NCI-H748 treated with DMSO at 0.1 percent for 48 hours (cell line): ENCODE data around the gene MAP7D1.
"Not testable (repeated sequence)": the region's sequence is repeated elsewhere in the genome, so short reads cannot be mapped to it uniquely, and the experiment has no call there.

Experiments
- DNase-seq: peaks from one replicate; lab custom pipeline; 2025; lab: John Stamatoyannopoulos, UW

MAP7D1 gene

DNA sequence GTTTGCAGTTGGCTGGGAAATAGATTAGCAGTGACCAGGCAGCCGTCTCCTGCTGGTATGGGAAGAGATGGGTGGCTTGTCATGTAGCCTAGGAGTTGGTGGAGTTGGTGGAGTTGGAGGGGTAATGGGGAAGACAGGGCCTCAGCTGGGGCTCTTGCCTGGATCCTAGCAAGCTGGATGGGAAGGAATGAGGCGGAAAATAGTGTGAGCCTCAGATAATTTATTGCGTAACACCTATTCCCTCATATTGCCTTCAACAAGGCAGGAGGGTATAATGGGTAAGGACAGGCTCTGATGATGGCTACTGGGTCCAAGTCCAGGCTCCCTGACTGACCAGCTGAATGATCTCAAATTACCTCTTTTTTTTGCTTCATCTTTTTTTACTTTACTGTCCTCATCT lies 12.6 kb downstream of the MAP7D1 start:
- DNase-seq: no peak

DNA sequence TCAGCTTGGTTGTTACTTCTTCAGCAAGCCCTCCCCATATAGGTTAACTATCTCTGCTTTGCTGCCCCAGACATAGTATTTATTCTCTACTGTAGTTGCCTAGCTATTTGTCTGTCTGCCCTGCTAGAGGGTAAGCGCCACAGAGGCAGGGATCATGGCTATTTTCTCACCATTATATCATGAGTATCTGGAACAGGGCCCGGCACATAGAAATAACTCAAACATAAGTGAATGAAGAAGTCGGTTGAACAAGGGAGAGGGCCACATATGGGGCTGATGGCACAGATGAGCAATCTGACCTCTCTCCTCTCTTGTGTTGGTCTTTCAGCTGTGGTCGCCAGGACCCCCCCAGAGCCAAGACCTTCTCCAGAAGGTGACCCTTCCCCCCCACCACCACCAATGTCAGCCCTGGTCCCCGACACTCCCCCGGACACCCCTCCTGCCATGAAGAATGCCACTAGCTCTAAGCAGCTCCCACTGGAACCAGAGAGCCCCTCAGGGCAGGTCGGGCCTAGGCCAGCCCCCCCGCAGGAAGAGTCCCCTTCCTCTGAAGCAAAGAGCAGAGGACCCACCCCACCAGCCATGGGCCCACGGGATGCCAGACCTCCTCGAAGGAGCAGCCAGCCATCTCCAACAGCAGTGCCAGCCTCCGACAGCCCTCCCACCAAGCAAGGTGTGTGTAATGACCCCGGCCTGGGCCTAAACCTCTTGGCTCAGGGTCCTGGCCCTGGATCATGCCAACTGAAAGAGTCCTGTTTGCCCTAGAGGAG lies 14.9 kb downstream of the MAP7D1 start:
- DNase-seq: no peak

DNA sequence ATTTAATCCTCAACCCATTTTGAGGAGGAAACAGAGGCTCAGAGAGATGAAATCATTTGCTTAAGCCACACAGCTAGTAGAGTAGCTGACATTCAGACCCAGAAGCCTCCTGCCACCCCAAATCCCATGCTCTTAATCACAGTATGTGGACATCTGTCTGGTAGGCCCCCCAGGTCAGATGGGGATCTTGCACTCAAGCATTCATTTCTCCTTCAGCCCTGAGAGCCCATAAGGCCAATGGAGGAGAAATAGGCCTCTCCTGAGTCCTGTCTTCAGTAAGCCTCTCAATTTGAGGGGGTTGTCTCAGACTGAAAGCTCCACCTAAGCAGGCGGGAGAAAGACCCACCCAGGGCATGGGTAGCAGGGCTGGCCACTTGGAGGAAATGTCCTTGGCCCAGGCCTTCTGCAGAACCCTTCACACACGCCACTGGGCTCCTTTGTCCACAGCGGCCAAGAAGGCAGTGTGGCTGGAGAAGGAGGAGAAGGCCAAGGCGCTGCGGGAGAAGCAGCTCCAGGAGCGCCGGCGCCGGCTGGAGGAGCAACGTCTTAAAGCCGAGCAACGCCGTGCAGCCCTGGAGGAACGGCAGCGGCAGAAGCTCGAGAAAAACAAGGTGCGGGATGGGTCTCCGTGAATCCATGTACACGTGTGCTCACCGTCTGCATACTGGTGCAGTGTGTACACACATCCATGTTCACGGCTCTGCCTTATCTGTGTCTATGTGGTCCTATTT lies 16.2 kb downstream of the MAP7D1 start:
- DNase-seq: no peak

DNA sequence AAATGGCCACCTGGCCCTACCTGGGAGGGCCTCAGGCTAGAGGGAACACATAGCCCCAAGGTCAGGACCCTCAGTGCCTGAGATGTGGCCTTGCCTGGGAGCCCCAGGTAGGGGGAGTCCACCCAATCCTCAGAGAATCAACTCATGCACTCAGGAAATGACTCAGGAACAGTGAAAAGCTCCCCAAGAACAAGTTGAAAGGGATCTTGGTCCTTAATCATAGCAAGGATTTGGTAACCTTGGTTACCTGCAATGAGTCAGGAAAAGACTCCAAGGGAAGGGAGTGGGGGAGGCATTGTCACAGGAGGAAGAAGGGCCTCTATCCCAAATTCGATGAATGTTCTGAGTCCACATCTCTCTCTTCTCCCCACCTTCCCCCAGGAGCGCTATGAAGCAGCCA lies 17.0 kb downstream of the MAP7D1 start:
- no peak for DNase-seq

DNA sequence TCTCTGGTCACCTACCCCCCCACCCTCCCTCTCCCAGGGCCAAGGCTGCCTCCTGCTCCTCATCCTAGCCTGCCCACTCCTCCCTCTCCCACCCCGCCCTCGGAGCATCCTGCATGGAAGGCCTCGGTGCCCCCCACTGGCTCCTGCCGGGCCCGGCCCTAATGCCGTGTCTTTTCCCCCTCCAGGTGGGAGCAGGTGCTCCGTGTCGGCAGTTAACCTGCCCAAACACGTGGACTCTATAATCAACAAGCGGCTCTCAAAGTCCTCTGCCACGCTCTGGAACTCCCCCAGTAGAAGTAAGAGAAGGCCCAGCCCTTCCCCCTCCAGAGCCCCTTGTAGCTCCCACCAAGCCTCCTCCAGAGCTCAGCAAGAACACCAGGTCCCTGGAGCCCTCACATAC lies 18.8 kb downstream of the MAP7D1 start:
- DNase-seq: no peak

DNA sequence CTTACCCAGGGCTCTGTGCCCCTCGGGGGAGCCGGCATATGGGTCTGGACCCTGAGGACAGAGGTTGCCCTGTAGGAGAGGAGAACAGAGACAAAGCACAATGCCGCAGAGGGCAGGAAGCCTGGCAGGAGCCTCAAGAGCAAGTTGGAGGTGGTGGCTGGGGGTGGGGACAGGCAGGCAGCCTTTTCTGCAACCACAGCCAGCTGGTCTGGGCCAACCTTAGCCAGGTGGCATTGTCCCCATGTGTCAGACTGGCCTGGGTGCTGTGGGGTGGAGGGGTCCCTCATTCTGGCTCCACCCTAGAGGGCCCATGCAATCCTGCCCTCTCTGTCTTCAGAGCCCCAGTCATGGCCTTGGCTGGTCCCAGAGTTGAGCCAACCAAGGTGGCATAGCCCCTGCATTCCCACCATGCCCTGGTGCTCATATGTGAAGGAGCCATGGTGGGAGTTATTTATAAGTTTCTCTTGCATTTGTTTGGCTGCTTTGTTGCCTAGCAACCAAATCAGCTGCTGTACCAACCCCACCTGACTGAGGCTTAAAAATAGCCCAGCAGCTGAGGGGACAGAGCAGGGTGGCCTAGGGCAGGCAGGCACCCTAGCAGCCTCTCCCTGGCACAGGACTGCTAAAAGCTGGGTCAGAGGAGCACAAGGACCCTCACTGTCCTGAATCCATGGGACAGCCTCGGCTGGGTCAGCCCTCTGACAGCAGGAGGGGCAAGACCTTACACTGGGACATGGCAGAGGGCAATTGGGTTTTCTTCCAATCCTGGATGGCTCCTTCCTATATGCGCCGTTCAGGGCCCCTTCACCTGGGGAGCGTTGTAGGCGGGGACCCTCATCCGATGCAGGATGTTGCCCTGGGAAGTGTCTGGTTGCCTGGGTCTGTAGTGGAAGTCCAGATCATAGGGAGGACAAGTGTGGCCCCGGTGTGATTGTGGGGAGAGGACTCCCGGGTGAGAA lies 19.5 kb downstream of the MAP7D1 start:
- no peak for DNase-seq

DNA sequence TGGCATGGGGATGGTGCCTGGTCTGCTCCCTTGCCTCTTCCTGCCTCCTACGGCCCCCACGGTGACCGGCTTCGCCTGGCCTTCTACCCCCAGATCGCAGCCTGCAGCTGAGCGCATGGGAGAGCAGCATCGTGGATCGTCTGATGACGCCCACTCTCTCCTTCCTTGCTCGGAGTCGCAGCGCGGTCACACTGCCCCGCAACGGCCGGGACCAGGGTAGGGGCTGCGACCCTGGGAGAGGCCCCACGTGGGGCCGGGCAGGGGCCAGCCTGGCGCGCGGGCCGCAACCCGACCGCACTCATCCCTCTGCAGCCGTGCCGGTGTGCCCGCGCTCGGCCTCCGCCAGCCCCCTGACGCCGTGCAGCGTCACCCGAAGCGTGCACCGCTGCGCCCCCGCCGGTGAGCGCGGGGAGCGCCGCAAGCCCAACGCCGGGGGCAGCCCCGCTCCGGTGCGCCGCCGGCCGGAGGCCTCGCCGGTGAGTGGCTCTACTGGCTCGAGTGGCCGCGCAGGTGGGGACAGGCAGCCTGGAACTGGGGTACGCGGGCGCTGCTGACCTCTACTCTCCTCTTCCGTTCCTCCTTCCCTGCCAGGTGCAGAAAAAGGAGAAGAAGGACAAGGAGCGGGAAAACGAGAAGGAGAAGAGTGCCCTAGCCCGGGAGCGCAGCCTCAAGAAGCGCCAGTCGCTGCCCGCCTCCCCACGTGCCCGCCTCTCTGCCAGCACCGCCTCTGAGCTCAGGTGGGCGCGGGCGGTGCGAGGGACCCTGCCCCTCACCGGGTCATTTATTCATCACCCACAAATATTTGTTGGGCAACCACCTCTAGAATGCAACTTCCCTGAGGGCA lies 20.4 kb downstream of the MAP7D1 start:
- DNase-seq: no peak

DNA sequence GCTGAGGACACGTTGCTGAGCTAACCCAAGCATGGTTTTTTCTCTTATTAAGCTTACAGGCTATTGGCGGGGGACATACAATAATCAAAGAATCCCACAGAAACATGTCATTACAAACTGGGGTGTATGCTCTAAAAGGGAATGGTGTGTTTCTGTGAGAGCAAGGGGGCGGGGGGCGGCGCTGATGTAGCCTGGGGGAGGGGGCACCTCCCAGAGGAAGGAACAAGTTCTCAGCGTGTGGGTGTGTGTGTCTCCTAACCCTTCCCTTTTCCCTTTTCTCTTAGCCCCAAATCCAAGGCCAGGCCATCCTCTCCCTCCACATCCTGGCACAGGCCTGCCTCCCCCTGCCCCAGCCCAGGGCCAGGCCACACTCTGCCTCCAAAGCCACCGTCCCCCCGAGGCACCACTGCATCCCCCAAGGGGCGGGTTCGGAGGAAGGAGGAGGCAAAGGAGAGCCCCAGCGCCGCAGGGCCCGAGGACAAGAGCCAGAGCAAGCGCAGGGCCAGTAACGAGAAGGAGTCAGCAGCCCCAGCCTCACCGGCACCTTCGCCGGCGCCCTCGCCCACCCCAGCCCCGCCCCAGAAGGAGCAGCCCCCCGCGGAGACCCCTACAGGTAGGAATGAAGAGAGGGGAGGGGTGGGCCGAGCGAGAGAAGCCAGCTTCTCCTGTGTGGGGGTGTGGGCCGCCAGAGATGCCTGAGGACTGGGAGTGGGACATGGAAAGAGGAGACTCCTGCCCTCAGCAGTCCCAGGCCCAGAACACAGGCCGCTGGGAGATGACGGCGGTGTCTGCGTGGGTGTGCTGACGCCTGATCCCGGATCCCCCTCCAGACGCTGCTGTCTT lies 21.9 kb downstream of the MAP7D1 start:
- no peak for DNase-seq

DNA sequence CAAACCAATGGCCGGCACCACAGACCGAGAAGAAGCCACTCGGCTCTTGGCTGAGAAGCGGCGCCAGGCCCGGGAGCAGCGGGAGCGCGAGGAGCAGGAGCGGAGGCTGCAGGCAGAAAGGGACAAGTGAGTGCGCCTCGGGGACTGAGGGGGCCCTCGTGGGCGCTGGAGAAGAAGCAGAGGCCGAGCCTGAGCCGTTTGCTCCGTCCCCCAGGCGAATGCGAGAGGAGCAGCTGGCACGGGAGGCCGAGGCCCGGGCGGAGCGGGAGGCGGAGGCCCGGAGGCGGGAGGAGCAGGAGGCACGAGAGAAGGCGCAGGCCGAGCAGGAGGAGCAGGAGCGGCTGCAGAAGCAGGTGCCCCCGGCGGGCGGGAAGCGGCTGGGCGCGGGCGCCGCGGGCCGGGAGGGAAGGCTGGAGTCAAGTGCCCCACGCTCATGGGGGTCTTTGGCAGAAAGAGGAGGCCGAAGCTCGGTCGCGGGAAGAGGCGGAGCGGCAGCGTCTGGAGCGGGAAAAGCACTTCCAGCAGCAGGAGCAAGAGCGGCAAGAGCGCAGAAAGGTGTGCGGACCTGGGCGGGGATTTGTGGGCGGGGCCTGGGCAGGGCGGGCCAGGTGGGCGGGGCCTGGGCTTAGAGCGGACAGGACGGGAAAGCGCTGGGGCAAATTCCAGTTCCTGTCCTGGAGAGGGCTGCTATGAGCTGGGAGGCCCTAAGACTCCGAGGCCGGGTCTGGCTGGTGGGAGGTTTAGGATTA lies 22.7 kb downstream of the MAP7D1 start:
- DNase-seq: no peak

DNA sequence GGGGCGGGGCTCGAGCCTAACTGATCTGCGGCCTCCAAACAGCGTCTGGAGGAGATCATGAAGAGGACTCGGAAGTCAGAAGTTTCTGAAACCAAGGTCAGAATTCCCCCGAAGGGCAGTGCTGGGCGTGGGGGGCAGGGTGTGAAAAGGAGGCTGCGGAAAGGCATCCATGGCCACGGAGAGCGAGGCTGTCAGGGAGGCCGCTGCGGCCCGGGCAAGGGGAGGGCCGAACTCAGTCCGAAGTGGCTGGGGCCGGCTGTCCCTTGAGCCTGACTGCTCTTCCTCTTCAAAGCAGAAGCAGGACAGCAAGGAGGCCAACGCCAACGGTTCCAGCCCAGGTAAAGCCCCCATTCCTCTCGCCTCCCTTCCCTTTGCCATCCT lies 23.2 kb downstream of the MAP7D1 start:
- no peak for DNase-seq

DNA sequence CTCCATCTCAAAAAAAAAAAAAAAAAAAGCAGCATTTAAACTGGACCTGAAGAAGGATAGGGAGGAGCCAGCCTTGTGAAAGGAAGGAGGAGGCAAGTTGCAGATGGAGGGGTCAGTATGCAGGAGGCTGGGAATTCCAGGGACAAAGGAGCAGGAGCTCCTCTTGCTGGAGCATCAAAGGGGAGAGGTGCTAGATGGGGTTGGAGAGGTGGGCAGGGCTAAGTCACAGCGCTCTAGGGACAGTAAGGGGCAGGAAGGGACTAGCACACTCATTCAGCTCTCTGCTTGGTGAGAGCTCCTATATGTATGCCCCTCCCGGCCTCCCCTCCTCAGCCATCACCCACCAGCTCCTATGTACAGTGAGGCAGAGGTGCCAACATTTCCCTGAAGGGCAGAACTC lies 26.8 kb downstream of the MAP7D1 start:
- no peak for DNase-seq

DNA sequence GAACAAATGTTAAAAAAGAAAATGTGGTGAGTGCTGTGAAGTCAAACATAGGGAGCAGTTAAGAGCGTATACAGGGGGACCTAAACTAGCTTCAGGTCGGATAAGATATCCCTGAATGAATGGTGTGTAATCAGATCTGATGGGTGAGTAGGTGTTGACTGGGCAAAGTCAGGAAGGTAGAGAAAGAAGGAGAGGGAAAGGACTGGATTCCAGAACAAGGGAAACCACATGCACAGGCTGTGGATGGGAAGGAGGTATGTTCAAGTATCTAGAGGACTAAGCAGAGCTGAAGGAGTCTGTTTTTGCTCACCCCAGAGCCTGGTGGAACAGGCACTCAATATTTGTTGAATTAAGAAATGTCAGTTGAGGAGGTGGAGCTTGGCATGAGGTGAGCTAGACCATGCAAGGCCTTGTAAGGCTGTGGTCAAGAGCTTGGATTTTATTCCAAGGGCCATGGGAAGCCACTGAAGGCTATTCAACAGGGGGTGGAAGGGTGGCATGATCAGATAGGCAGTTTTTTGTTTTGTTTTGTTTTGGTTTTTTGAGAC lies 27.4 kb downstream of the MAP7D1 start:
- no peak for DNase-seq

DNA sequence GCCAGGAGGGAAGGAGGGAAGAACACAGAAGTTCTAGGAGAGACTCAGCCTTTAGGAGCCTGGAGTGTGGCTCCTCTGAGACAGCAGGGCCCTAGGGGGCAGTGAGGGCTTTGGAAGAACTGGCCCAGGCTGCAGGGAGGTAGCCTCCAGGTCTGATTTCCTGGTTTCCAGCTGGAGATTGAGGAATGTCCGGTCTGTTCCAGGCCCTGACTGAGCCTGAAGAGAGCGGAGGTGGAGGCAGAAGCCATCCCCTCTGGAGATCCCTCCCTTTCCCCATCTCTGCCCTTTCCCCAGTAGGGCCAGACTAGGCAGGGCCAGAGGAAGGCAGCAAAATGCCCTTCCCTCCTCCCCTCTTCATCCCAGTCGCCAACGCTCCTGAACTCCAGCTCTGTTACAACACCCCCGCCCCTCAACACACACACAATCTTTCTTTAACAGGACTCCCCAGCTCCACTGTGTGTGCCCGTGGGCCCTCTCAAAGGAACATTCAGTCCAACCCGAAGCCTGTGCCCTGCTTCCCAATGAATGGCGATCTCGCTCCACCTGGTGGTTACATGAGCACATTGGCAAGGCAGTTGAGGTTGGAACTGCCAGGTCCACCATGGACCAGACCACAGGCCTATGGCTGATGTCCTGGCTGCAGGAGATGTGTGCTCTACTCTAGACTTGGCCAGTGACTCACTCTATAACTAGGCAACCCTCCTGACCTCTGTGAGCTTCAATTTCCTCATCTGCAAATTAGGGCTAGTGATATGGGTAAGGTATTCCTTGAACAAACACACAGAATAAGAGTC lies 32.0 kb downstream of the MAP7D1 start:
- DNase-seq: peak; percentile 27

DNA sequence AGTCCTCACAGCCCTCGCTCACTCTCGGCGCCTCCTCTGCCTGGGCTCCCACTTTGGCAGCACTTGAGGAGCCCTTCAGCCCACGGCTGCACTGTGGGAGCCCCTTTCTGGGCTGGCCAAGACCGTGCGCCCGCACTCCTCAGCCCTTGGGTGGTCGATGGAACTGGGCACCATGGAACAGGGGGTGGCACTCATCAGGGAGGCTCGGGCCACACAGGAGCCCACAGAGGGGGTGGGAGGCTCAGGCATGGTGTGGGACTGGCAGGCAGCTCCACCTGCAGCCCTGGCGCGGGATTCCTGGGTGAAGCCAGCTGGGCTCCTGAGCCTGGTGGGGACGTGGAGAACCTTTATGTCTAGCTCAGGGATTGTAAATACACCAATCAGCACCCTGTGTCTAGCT lies 40.8 kb downstream of the MAP7D1 start:
- not testable (repeated sequence) for DNase-seq

DNA sequence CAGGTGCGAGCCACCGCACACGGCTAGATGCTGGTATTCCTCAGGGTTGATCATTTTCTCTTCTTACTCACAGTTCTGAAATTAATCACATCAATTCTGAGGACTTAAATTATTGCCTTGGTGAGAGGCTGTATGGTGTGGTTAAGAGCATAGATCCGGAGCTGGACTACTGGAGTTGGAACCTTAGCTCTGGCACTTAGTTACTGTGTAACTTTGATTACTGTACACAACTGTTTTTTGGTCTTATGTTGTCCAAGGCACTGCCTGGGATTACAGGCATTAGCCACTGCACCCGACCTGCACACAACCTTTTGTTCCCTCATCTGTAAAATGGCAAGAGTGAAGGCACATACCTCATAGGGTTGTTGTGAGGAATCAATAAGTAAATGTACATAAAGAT lies 42.7 kb downstream of the MAP7D1 start:
- DNase-seq: no peak

DNA sequence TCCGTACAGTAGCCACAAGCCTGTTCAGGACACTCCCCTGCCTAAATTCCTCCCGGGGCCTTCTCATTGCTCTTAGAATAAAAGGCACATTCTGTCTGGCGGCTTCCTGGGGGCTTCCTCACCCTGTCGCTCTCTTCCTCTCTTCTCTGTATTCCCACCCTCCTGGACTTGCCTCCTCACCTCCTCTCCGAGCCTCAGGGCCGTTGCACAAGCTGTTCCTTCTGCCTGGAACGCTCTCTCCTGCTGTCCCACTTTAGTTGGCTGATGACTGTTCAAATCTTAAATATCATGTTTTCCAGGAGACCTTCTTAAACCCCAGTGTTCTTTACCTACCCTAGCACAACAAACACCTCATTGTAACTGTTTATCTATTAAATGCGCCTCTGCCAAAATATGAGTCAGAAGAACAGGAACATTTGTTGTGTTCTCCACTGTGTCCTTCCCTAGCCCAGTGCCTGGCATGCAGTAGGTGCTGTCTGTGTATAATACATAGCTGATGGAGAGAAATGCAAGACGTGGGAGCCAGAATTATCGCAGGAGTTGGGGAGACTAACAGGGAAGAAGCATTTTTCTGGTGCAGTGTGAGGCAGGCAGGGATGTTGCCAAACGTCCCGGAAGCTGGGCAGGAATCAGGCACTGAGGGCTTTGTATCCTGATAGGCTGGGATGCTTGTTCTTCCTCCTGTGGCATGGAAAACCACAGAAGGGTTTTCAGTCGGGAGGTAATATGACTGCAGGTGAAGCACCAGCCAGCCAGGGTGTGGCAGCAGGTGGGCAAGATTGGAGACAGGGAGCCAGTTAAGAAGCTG lies 44.2 kb downstream of the MAP7D1 start:
- no peak for DNase-seq

DNA sequence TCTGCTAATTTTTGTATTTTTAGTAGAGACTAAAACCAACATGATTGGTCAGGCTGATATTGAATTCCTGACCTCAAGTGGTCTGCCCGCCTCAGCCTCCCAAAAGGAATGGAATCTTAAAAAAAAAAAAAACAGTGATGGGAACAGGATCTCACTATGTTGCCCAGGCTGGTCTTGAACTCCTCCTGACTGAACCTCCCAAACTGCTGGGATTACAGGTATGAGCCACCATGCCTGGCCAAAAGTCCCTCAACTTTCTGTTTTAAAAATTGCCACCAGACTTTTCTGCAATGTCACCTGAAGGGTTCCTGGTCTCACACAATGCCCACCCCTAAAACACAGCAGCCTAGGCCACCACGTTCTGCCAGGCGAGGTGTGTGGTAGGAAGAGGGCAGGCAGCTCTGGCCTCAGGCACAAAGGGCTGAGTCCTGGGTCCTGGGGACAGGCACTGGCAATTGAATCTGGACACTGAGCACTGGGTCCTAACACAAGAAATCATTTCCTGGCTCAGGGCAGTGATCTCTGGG lies 47.1 kb downstream of the MAP7D1 start:
- DNase-seq: no peak
